Middle frontal gyrus (tissue), 1 donor: ENCODE data around the gene LSG1.
"Not testable (repeated sequence)": the region's sequence is repeated elsewhere in the genome, so short reads cannot be mapped to it uniquely, and the experiment has no call there.

Experiments used
- DNase-seq: peaks from one replicate; pipeline ENCODE4 v3.0.0-alpha.2; 2015; ENCODE audit warnings: low spot score; ENCODE audit errors: extremely low spot score

Gene LSG1

GRCh38 chr3:194658477-194659242 is 13.3 kb downstream of the LSG1 start:
- no peak for DNase-seq

- DNase-seq: no peak
These were observed 14.6 kb downstream of the LSG1 start for GRCh38 chr3:194657439-194657838.

- no peak for DNase-seq
These were observed 17.5 kb downstream of the LSG1 start for GRCh38 chr3:194654443-194654842.

- DNase-seq: no peak
These were observed 24.2 kb downstream of the LSG1 start for GRCh38 chr3:194647747-194648146.

- DNase-seq: no peak
These were observed 29.2 kb downstream of the LSG1 start for GRCh38 chr3:194642769-194643168.

- no peak for DNase-seq
These were observed 31.2 kb downstream of the LSG1 start for GRCh38 chr3:194640829-194641228.

GRCh38 chr3:194638991-194639605 is 32.9 kb downstream of the LSG1 start:
- DNase-seq: no peak

- DNase-seq: no peak
These were observed 34.2 kb downstream of the LSG1 start for GRCh38 chr3:194637541-194638400.

GRCh38 chr3:194637066-194637465 is 34.9 kb downstream of the LSG1 start:
- DNase-seq: no peak

- DNase-seq: no peak
These were observed 38.5 kb downstream of the LSG1 start, which contains the start of gene TMEM44 for GRCh38 chr3:194633349-194634004. Gene TMEM44, minus strand, starts transcription at chr3:194633419. Its CDS starts 204 bp downstream, at chr3:194633215.

GRCh38 chr3:194632809-194633348 is 39.1 kb downstream of the LSG1 start:
- no peak for DNase-seq

GRCh38 chr3:194632226-194632808 is 39.7 kb downstream of the LSG1 start:
- no peak for DNase-seq

GRCh38 chr3:194631696-194632095 is 40.3 kb downstream of the LSG1 start:
- DNase-seq: no peak

- not testable (repeated sequence) for DNase-seq
These were observed 41.3 kb downstream of the LSG1 start for GRCh38 chr3:194630681-194631080.

- no peak for DNase-seq
These were observed 47.0 kb downstream of the LSG1 start for GRCh38 chr3:194624956-194625355.

GRCh38 chr3:194623449-194624290 is 48.3 kb downstream of the LSG1 start:
- DNase-seq: no peak

- no peak for DNase-seq
These were observed 49.2 kb downstream of the LSG1 start for GRCh38 chr3:194622621-194623340.

GRCh38 chr3:194621947-194622346 is 50.0 kb downstream of the LSG1 start:
- no peak for DNase-seq

GRCh38 chr3:194620196-194620595 is 51.8 kb downstream of the LSG1 start:
- DNase-seq: no peak
